ENCODE results near the gene HNF1A.

DNA sequence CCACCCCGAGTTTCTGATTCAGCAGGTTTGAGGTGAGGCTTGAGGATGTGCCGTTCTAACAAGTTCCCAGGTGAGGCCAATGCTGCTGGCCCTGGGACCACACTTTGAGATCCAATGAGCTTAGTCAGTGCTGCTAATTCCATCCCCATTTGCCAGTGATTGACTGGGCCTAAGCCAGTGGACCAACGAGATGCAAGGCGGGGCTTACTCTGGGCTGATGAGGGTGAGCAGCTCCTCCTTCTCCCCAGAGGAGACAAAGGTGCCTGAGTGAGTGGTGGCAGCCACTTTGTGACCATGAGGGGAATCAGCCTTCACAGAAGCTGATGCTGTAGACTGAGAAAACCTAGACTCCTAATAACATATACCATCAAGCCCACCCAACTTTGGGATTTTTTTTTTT lies 23.1 kb upstream of the HNF1A start:
- TF ChIP-seq POLR2A (IDR thresholded peaks at IDR 0.05), result no peak
- TF ChIP-seq, protein P1, sequence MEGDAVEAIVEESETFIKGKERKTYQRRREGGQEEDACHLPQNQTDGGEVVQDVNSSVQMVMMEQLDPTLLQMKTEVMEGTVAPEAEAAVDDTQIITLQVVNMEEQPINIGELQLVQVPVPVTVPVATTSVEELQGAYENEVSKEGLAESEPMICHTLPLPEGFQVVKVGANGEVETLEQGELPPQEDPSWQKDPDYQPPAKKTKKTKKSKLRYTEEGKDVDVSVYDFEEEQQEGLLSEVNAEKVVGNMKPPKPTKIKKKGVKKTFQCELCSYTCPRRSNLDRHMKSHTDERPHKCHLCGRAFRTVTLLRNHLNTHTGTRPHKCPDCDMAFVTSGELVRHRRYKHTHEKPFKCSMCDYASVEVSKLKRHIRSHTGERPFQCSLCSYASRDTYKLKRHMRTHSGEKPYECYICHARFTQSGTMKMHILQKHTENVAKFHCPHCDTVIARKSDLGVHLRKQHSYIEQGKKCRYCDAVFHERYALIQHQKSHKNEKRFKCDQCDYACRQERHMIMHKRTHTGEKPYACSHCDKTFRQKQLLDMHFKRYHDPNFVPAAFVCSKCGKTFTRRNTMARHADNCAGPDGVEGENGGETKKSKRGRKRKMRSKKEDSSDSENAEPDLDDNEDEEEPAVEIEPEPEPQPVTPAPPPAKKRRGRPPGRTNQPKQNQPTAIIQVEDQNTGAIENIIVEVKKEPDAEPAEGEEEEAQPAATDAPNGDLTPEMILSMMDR (IDR thresholded peaks at IDR 0.05), result no peak
